GM12878 (cell line): ENCODE results near the gene ABRACL. TPM values are rescaled to one million over a fixed set of nuclear protein-coding genes. Genes with fewer than 3 reads are reported as not detected.

Experiments used
- ATAC-seq: fragments of 200-7000 bp; cut with Tn5 transposase; 3 replicates; pipeline ENCODE4 v1.9.1; 2020; ENCODE audit warnings: mild to moderate bottlenecking, moderate library complexity
- BruUV-seq: library from RNA; stranded (reverse); fragments of 400-500 nt; replicated peaks from 2 replicates; lab custom pipeline; 2021; lab: Mats Ljungman, UMichigan
- CTCF ChIA-PET: fragments of 300-600 bp; sonication (Branson Sonifier 250); formaldehyde crosslinking; extraction: SDS; loops from one replicate; lab custom pipeline; 2021; ENCODE audit warnings: inconsistent platforms; lab: Yijun Ruan, JAX
- POLR2A ChIA-PET: fragments of 350-600 bp; formaldehyde crosslinking; extraction: SDS; loops from one replicate; lab custom pipeline; 2021; ENCODE audit warnings: inconsistent platforms; lab: Charles Lee
- RAD21 ChIA-PET: fragments of 300-600 bp; sonication (Branson Sonifier 250); formaldehyde crosslinking; loops from one replicate; lab custom pipeline; 2023; ENCODE audit warnings: antibody characterized with exemption; ENCODE audit not compliant: unreplicated experiment; lab: Charles Lee
- SMC1A ChIA-PET: fragments of 300-600 bp; sonication (Branson Sonifier 250); formaldehyde crosslinking; loops from one replicate; lab custom pipeline; 2023; ENCODE audit not compliant: unreplicated experiment, uncharacterized antibody; lab: Charles Lee
- DNase-seq: peaks from one replicate; pipeline ENCODE4 v3.0.0-alpha.2; 2011; ENCODE audit warnings: low read depth, low spot score
- FAIRE-seq: peaks from 3 replicates; lab custom pipeline; 2011; peaks lifted over from hg19 to GRCh38; lab: Jason Lieb, UNC
- H2AFZ ChIP-seq: 2 replicates; pipeline ENCODE4 v1.6.0; 2011; ENCODE audit warnings: low read depth, low read length, control low read depth; ENCODE audit not compliant: control insufficient read depth
- H3K27ac ChIP-seq: 2 replicates; pipeline ENCODE4 v1.5.1; 2011; ENCODE audit warnings: control low read depth; ENCODE audit not compliant: control insufficient read depth, insufficient read depth
- H3K27me3 ChIP-seq, 2 experiments: replicated peaks in 1 of 2; 2 replicates each; pipeline versions ENCODE4 v1.6.0 to v1.6.1; 2011; ENCODE audit warnings: low read length in 1 of 2; ENCODE audit not compliant: control insufficient read depth in 2 of 2, insufficient read depth in 2 of 2
- H3K36me3 ChIP-seq, 2 experiments: 2 replicates each; pipeline ENCODE4 v1.5.1; 2011; ENCODE audit warnings: low read length in 1 of 2; ENCODE audit not compliant: control insufficient read depth in 2 of 2, insufficient read depth in 2 of 2
- H3K4me1 ChIP-seq: 2 replicates; pipeline ENCODE4 v1.6.1; 2011; ENCODE audit warnings: mild to moderate bottlenecking, low read length, moderate library complexity, mixed read lengths; ENCODE audit not compliant: control insufficient read depth, insufficient read depth
- H3K4me2 ChIP-seq: 2 replicates; pipeline ENCODE4 v1.6.0; 2011; ENCODE audit warnings: control low read depth; ENCODE audit not compliant: control insufficient read depth, insufficient read depth
- H3K4me3 ChIP-seq: fragments of 200-600 bp; sonication (generic); 2 replicates; pipeline ENCODE4 v1.5.1; 2016
- H3K79me2 ChIP-seq: 2 replicates; pipeline ENCODE4 v1.6.0; 2011; ENCODE audit warnings: low read length; ENCODE audit not compliant: control insufficient read depth, insufficient read depth
- H3K9ac ChIP-seq: 2 replicates; pipeline ENCODE4 v1.8.0; 2011; ENCODE audit warnings: low read length, control low read depth, mixed read lengths; ENCODE audit not compliant: control insufficient read depth, insufficient read depth
- H3K9me3 ChIP-seq: replicated peaks from 3 replicates; pipeline ENCODE4 v1.5.1; 2011; ENCODE audit warnings: mild to moderate bottlenecking, low read length; ENCODE audit not compliant: control insufficient read depth, insufficient read depth
- H4K20me1 ChIP-seq: 2 replicates; pipeline ENCODE4 v1.6.0; 2011; ENCODE audit not compliant: control insufficient read depth, insufficient read depth
- EP300 ChIP-seq, 2 experiments: fragments of 150-350 bp in 1 of 2; IDR thresholded peaks; 2 replicates each; pipeline ENCODE4 v1.6.1; 2011 to 2012; ENCODE audit warnings: low read depth in 2 of 2, low read length in 2 of 2, borderline replicate concordance in 1 of 2, improper control_type of control experiment in 1 of 2, inconsistent platforms in 1 of 2; ENCODE audit not compliant: control insufficient read depth in 1 of 2
- IKZF2 ChIP-seq, 2 experiments: fragments of 450-650 bp; IDR thresholded peaks; 2 replicates each; pipeline ENCODE4 v1.6.1; 2017; ENCODE audit warnings: mild to moderate bottlenecking in 2 of 2, moderate library complexity in 2 of 2
- IRF4 ChIP-seq: IDR thresholded peaks from 2 replicates; pipeline ENCODE4 v1.6.1; 2011; ENCODE audit warnings: low read depth, low read length
- SUPT20H ChIP-seq: IDR thresholded peaks from 2 replicates; pipeline ENCODE4 v1.6.1; 2011; ENCODE audit warnings: low read depth, mild to moderate bottlenecking, low read length, moderate library complexity, borderline replicate concordance; ENCODE audit not compliant: control insufficient read depth
- ZBED1 ChIP-seq: IDR thresholded peaks from 2 replicates; pipeline ENCODE4 v1.6.1; 2016; ENCODE audit warnings: borderline replicate concordance
- ZZZ3 ChIP-seq: IDR thresholded peaks from 2 replicates; pipeline ENCODE4 v1.6.1; 2011; ENCODE audit warnings: low read depth; ENCODE audit not compliant: control insufficient read depth, insufficient read length
- WGBS: methylation state at CpG from one replicate; pipeline ENCODE4 v1.1.6; 2016; ENCODE audit warnings: low lambda C conversion rate; ENCODE audit not compliant: insufficient replicate concordance, insufficient coverage; ENCODE audit errors: missing lambda C conversion rate; 5-methylcytosine and 5-hydroxymethylcytosine counted together
- in situ Hi-C: fragments of 300-500 bp; cut with MboI; formaldehyde crosslinking; loops from 9 replicates; pipeline ENCODE4 v1.14.3; 2018; ENCODE audit warnings: mixed read lengths
- intact Hi-C: fragments of 100-400 bp; cut with micrococcal nuclease; formaldehyde crosslinking; loops from one replicate; pipeline ENCODE4 v1.14.2; 2022; ENCODE audit not compliant: unreplicated experiment
- polyA plus RNA-seq, 11 experiments: library from polyadenylated mRNA; depleted of rRNA in 4 of 11; unstranded in 6 of 11; stranded (reverse) in 5 of 11; fragments of >200 nt; fragmentation: Nextera tagmentation in 4 of 11; fragmentation: Illumina TruSeq in 1 of 11; extraction: Ambion mirVana in 4 of 11; extraction: Trizol in 1 of 11; gene quantifications; 1 replicate in 1 of 11; 2 replicates in 10 of 11; pipeline versions ENCODE4 v1.2.1 to v1.2.3, GENCODE V29; 2011 to 2016; ENCODE audit warnings: inconsistent platforms in 2 of 11, missing spikeins in 2 of 11, low read depth in 1 of 11
- total RNA-seq, 4 experiments: library from RNA; depleted of rRNA in 3 of 4; stranded (reverse); fragments of >200 nt in 3 of 4; fragmentation: Illumina TruSeq in 1 of 4; extraction: Trizol in 1 of 4; gene quantifications; 2 replicates each; pipeline versions ENCODE4 v1.2.1 to v1.2.3, GENCODE V29; 2013 to 2021
- TF ChIP-seq, protein P1 (sequence below): fragments of 450-650 bp; IDR thresholded peaks from 2 replicates; pipeline ENCODE4 v1.6.1; 2017; ENCODE audit warnings: antibody characterized with exemption, mild to moderate bottlenecking, moderate library complexity
- TF ChIP-seq, protein P2 (sequence below): IDR thresholded peaks from 2 replicates; pipeline ENCODE4 v1.6.1; 2011; ENCODE audit warnings: low read depth, low read length, improper control_type of control experiment, borderline replicate concordance

Gene ABRACL
- total and polyA plus RNA-seq, 10 of the 15 experiments (the other 5 are each of a cell fraction or from before 2014, with no cell fraction given) = 111 to 647 (median 192) TPM

DNA sequence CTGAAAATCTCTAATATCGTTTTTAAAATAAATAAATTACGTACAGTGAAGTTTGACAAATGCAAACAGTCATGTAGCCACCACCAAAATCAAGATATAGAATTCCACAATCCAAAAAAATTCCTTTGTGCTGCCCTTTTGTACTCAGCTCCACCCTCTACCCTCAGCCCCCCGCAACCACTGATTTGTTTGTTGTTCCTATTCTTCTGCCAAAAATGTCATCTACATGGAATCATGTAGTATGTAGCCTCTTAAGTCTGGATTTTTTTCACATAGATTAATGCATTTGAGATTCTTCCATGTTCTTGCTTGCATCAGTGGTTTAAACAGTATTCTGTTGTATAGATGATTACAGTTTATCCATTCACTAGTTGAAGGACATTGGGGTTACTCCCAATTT lies 32.0 kb upstream of the ABRACL start:
- H3K4me1 ChIP-seq = no peaks in the 10 kb centered on the region
- POLR2A ChIA-PET = no interaction called here
- no peak overlapping the region for H3K4me2 ChIP-seq
- H3K36me3 ChIP-seq = no peaks in the 10 kb centered on the region
- no peak for DNase-seq
- no peaks in the 10 kb centered on the region for H3K27me3 ChIP-seq
- TF ChIP-seq EP300 (IDR thresholded peaks at IDR 0.05; ENCODE audit: borderline replicate concordance in 1 of 2, control insufficient read depth in 1 of 2, low read depth in 2 of 2, low read length in 2 of 2) (no peak), IKZF2 (IDR thresholded peaks at IDR 0.05) (no peak), ZBED1 (no peak), ZZZ3 (no peak), SUPT20H (no peak), IRF4 (no peak)
- TF ChIP-seq, protein P1, sequence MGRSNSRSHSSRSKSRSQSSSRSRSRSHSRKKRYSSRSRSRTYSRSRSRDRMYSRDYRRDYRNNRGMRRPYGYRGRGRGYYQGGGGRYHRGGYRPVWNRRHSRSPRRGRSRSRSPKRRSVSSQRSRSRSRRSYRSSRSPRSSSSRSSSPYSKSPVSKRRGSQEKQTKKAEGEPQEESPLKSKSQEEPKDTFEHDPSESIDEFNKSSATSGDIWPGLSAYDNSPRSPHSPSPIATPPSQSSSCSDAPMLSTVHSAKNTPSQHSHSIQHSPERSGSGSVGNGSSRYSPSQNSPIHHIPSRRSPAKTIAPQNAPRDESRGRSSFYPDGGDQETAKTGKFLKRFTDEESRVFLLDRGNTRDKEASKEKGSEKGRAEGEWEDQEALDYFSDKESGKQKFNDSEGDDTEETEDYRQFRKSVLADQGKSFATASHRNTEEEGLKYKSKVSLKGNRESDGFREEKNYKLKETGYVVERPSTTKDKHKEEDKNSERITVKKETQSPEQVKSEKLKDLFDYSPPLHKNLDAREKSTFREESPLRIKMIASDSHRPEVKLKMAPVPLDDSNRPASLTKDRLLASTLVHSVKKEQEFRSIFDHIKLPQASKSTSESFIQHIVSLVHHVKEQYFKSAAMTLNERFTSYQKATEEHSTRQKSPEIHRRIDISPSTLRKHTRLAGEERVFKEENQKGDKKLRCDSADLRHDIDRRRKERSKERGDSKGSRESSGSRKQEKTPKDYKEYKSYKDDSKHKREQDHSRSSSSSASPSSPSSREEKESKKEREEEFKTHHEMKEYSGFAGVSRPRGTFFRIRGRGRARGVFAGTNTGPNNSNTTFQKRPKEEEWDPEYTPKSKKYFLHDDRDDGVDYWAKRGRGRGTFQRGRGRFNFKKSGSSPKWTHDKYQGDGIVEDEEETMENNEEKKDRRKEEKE = no peak
- TF ChIP-seq, protein P2, sequence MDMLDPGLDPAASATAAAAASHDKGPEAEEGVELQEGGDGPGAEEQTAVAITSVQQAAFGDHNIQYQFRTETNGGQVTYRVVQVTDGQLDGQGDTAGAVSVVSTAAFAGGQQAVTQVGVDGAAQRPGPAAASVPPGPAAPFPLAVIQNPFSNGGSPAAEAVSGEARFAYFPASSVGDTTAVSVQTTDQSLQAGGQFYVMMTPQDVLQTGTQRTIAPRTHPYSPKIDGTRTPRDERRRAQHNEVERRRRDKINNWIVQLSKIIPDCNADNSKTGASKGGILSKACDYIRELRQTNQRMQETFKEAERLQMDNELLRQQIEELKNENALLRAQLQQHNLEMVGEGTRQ = no peak
- no peak overlapping the region for H2AFZ ChIP-seq
- SMC1A ChIA-PET = interaction anchor here (1.3 kb wide), 1 partner anchor 10 kb away, joined by 4 read pairs; no protein-coding TSS in a partner anchor
- no peaks in the 10 kb centered on the region for H4K20me1 ChIP-seq
- peaks cover 4% of the 10 kb centered on the region; the same call in 1 of the 3 replicates for H3K9me3 ChIP-seq
- H3K9ac ChIP-seq = no peak overlapping the region
- no peak for FAIRE-seq
- 61% methylated on average over 3 of the region's 3 CpGs for WGBS
- BruUV-seq = no TSS peak
- in situ Hi-C loops (no loop called here), intact Hi-C loops (no loop called here)
- CTCF ChIA-PET = interaction anchor here (0.5 kb wide), 1 partner anchor 220 kb away, joined by 3 read pairs; no protein-coding TSS in a partner anchor
- RAD21 ChIA-PET = no interaction called here
- H3K79me2 ChIP-seq = no peaks in the 10 kb centered on the region
- no peak overlapping the region for H3K27ac ChIP-seq
- H3K4me3 ChIP-seq = no peak overlapping the region
- ATAC-seq = no peak
